ENCODE results near the gene PRKCB. TPM values are rescaled to one million over a fixed set of nuclear protein-coding genes. Genes with fewer than 3 reads are reported as not detected.
"Not testable (repeated sequence)": the region's sequence is repeated elsewhere in the genome, so short reads cannot be mapped to it uniquely, and the experiment has no call there.

PRKCB gene
- total RNA-seq, 1 donor from 2014 or later = 24.1 TPM

GRCh38 chr16:24218299-24218698 lies 382.5 kb downstream of the PRKCB start:
- no peaks in the 10 kb centered on the region for H3K9me3 ChIP-seq
- TF ChIP-seq CTCF (IDR thresholded peaks at IDR 0.05) = no peak
- intact Hi-C loops (cut with DNase I) = no loop called here
- no peaks in the 10 kb centered on the region for H3K4me1 ChIP-seq
- ATAC-seq = no peak
- DNase-seq = no peak
- H3K4me3 ChIP-seq = no peak overlapping the region
- H3K27ac ChIP-seq = no peak overlapping the region
- no peaks in the 10 kb centered on the region for H3K27me3 ChIP-seq (ENCODE audit: low read depth)
- peaks cover 6% of the 10 kb centered on the region for H3K36me3 ChIP-seq

GRCh38 chr16:24221219-24221618 lies 385.4 kb downstream of the PRKCB start:
- no peaks in the 10 kb centered on the region for H3K27me3 ChIP-seq (ENCODE audit: low read depth)
- no peak for DNase-seq
- intact Hi-C loops (cut with DNase I) = no loop called here
- H3K27ac ChIP-seq = no peak overlapping the region
- H3K36me3 ChIP-seq = no peaks in the 10 kb centered on the region
- ATAC-seq = no peak
- no peak overlapping the region for H3K4me3 ChIP-seq
- H3K4me1 ChIP-seq = no peaks in the 10 kb centered on the region
- no peak for TF ChIP-seq CTCF (IDR thresholded peaks at IDR 0.05)
- no peaks in the 10 kb centered on the region for H3K9me3 ChIP-seq

- TF ChIP-seq CTCF (IDR thresholded peaks at IDR 0.05) = no peak
These were observed 392.7 kb downstream of the PRKCB start for GRCh38 chr16:24228514-24228913.

GRCh38 chr16:24232936-24233335 lies 397.2 kb downstream of the PRKCB start:
- DNase-seq (no peak), ATAC-seq (no peak)
- no peak overlapping the region for H3K4me3 ChIP-seq
- intact Hi-C loops (cut with DNase I) = no loop called here
- H3K4me1 ChIP-seq = no peaks in the 10 kb centered on the region
- H3K36me3 ChIP-seq = no peaks in the 10 kb centered on the region
- no peaks in the 10 kb centered on the region for H3K27me3 ChIP-seq (ENCODE audit: low read depth)
- no peak for TF ChIP-seq CTCF (IDR thresholded peaks at IDR 0.05)
- no peaks in the 10 kb centered on the region for H3K9me3 ChIP-seq
- no peak overlapping the region for H3K27ac ChIP-seq

More at GRCh38 chr16:24228514-24228913, 392.7 kb downstream of the PRKCB start:
- DNase-seq = no peak
- Histone ChIP-seq H3K9me3 (no peaks in the 10 kb centered on the region), H3K36me3 (no peaks in the 10 kb centered on the region), H3K4me3 (no peak overlapping the region), H3K27me3 (ENCODE audit: low read depth) (no peaks in the 10 kb centered on the region), H3K4me1 (no peaks in the 10 kb centered on the region), H3K27ac (no peak overlapping the region)
- intact Hi-C loops (cut with DNase I) = no loop called here
- no peak for ATAC-seq

GRCh38 chr16:24234737-24235136 lies 399.0 kb downstream of the PRKCB start:
- H3K27me3 ChIP-seq (ENCODE audit: low read depth) = no peaks in the 10 kb centered on the region
- H3K4me3 ChIP-seq = no peak overlapping the region
- H3K27ac ChIP-seq = no peak overlapping the region
- ATAC-seq = no peak
- H3K36me3 ChIP-seq = no peaks in the 10 kb centered on the region
- no peak for TF ChIP-seq CTCF (IDR thresholded peaks at IDR 0.05)
- no peak for DNase-seq
- intact Hi-C loops (cut with DNase I) = no loop called here
- no peaks in the 10 kb centered on the region for H3K4me1 ChIP-seq
- H3K9me3 ChIP-seq = no peaks in the 10 kb centered on the region

- TF ChIP-seq CTCF (IDR thresholded peaks at IDR 0.05) = no peak
- H3K4me3 ChIP-seq = no peak overlapping the region
- H3K4me1 ChIP-seq = no peaks in the 10 kb centered on the region
- no peaks in the 10 kb centered on the region for H3K9me3 ChIP-seq
- DNase-seq (no peak), ATAC-seq (no peak)
- intact Hi-C loops (cut with DNase I) = no loop called here
- no peak overlapping the region for H3K27ac ChIP-seq
- no peaks in the 10 kb centered on the region for H3K36me3 ChIP-seq
- no peaks in the 10 kb centered on the region for H3K27me3 ChIP-seq (ENCODE audit: low read depth)
These were observed 400.0 kb downstream of the PRKCB start for GRCh38 chr16:24235806-24236205.

- H3K36me3 ChIP-seq; H3K4me3 ChIP-seq; H3K27ac ChIP-seq; ATAC-seq; H3K9me3 ChIP-seq; H3K27me3 ChIP-seq (ENCODE audit: low read depth); H3K4me1 ChIP-seq; DNase-seq; intact Hi-C loops (cut with DNase I): not testable (repeated sequence)
These were observed 403.1 kb downstream of the PRKCB start for GRCh38 chr16:24238846-24239245.
